HG03565 (cell line): Measurements from ENCODE around the gene EMC9.

Experiments used
- ATAC-seq: cut with Tn5 transposase; IDR thresholded peaks from one replicate; pipeline ENCODE4 v1.9.1; 2021; ENCODE audit warnings: mild to moderate bottlenecking, moderate library complexity; ENCODE audit not compliant: unreplicated experiment

Gene EMC9

DNA sequence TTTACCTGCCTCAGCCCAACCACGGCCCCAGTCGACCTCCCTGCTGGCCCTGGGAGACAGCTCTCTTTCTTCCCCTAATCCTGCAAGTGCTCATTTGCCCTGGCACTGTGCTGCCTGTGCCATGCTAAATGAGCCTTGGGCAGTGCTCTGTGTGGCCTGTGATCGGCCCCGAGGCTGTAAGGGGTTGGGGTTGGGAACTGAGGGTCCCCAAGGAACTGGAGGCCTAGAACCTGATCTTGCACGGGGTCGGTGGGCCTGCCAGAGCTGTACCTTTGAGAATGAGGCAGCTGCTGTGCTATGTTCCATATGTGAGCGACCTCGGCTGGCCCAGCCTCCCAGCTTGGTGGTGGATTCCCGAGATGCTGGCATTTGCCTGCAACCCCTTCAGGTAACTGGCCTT, 8.7 kb upstream of the EMC9 start:
- ATAC-seq = no peak

DNA sequence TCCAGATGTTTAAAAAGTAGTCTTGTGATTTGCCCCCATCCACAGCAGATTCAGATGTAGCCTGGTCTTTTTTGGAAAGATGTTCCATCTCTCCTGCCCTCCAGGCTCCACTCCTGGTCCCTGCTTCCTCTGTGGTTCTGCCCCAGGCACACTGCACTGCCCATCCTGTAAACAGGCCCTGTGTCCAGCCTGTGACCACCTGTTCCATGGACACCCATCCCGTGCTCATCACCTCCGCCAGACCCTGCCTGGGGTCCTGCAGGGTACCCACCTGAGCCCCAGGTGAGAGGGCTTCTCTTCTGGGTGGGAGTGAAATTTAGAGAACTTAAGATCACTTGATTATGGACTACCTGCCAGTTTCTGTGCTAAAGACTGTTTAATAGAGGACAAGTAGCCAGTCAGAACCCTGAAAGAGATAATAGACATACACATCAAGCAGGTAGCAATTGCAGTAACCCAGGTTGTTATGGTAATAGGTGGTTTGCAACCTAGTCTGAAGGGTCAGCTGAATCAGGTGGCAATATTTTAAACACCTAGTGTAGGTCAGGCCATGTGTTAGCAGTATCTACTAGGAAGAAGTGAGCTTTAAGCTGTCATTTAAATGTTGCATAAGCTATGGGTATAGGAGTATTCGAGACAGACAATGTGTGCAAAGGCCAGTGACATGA, 8.0 kb upstream of the EMC9 start:
- ATAC-seq = no peak

DNA sequence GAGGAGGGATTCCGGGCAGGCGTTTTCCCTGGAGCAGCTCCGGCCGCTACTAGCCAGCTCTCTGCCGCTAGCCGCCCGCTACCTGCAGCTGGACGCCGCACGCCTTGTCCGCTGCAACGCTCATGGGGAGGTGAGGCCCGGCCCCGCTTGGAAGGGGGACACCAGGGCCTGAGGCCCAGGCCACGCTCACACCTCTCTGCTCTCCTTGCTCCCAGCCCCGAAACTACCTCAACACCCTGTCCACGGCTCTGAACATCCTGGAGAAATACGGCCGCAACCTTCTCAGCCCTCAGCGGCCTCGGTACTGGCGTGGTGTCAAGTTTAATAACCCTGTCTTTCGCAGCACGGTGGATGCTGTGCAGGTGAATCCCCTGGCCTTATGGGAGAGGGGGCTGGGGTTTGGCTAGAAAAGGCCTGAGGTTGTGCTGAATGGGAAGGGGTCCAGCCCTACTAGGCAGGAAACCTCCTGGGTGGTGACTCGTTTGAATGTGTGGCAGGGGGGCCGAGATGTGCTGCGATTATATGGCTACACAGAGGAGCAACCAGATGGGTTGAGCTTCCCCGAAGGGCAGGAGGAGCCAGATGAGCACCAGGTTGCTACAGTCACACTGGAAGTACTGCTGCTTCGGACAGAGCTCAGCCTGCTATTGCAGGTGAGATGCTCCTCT, 6.5 kb upstream of the EMC9 start:
- ATAC-seq = no peak

DNA sequence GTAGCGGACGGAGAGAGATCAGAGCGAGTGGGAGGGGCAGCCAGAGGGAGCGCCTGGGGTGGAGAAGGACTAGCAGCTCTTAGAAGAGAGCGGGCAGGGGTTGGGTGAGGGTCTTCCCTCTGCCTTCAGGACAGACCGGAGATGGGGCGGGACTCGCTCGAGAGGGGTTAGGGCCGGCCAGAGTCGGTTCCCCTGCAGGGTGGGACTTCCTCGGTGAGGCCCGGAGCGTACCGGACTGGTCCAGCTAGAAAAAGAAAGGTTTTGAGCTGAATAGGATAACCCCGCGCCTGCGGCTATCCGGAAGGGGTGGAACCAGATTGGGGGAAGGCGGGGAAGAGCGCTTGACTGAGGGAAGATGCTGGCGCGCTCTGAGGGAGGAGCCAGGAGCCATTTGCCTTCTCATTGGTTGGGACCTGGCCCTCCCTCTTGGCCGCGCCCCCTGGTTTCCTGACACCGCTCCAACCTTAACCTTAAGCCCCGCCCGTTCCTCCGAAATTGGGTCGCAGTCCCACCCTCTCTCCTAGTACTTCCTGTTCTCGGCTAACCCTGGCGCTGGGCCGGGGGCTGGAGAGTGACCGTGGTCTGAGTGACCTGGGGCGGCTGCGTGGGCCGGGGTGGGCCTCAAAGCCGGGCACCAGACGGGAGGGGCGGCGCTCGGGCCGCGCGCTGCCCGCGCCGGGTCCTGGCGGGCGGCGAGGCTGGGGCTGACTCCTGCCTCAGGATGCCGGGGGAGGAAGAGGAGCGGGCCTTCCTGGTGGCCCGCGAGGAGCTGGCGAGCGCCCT, 5.8 kb upstream of the EMC9 start, which contains the start of gene RNF31:
Gene RNF31 (plus strand): TSS at position 521 of the 783 bp plus-strand sequence. CDS start 201 bp downstream, at position 722.
- peak; percentile 73 for ATAC-seq

DNA sequence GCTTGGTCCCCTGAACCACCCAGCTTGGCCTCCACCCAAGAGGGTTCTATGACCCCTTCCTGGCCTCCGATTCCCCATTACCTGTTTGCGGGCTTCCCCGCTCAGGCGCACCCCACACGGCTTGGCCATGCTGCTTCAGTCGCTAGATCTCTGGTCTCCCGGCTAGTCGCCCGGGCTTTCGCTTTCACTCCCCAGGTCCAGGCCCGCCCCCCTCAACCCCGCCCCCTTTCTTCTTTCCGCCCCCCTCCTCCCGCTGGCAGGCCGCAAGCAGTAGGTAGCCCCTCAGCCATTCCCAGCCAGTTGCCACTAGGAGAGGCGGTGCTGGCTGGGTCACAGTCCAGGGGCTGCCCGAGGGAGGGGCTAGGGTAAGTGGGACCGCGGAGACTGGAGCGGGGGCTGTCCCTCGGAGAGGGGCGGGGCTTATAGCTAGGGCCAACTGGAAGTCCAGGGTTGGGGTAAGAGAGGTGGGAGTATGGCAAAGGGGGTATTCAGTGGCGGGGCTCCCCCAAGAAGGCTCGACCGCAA, 5.1 kb upstream of the EMC9 start, which contains the start of gene PSME2:
Gene PSME2 (minus strand): TSS at position 158 of the 525 bp plus-strand sequence. CDS start 29 bp downstream, at position 129.
- ATAC-seq = peak; percentile 39

DNA sequence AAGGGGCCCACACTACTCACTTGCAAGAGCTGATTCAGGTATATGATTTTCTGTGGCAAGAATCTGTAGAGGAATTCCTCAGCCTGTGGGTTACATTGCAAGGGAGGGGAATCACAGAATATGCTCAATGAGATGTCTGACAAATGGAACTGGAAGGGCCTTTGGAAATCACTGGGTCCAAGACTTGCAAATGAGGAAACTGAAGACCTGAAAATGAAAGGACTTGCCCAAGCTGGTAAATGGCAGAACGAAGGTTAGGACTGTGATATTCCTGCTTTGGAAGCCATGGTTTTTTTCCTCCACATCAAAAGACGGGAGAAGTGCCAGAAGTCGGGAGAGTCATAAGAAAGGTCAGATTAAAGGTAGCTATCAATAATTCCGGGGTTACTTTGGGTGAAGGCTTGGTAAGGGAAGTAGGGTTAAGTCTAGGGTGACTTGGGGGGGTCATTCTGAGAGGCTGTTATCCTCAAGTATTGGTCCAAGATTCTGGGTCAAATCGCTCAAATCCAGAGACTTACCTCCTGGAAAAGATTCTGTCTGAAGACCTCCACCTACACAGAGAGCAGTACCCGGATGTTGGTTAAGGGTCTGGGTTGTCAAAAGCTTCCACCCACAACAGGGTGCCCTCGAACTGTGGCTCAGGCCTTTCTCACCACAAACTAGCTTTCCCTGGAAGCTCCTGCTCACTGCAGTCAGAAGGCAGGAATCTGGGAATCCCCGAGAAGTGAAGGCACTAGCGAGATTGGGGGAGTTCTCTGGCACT, 4.5 kb upstream of the EMC9 start:
- no peak for ATAC-seq

DNA sequence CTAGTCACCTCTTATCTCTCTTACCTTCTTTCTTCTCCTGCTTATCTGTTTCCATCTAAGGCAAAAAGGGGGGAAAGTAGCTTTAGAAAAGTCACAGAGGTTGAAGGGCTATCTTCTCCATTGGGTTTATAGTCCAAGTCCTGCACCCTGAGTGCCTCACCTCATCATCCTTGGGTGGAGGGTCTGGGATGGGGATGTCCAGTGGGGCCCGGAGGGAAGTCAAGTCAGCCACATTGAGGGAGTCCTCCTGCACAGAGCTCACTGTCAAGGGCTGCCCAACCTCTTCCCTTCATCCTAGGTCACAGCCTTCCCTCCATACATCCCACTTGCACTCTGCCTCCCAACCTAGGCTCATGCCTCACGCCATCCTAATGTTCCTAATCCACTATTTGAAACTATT, 3.8 kb upstream of the EMC9 start:
- ATAC-seq = no peak

DNA sequence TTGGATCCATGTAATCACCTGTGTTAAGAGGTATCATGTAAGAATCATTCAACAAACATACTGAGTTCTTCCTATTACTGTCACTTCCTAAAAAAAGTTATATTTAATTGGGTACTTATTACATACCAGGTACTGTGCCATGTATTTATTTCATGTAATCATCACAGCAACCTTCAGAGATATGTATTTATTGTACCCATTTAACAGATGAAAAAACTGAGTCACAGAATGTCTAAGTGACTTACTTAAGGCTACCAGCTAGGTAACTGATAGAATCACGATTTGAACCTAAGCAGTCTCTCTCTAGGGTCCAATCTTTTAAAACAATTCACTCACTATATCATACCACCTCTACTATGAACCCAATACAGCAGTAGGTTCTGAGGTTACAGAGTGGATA, 3.1 kb upstream of the EMC9 start:
- ATAC-seq = no peak

DNA sequence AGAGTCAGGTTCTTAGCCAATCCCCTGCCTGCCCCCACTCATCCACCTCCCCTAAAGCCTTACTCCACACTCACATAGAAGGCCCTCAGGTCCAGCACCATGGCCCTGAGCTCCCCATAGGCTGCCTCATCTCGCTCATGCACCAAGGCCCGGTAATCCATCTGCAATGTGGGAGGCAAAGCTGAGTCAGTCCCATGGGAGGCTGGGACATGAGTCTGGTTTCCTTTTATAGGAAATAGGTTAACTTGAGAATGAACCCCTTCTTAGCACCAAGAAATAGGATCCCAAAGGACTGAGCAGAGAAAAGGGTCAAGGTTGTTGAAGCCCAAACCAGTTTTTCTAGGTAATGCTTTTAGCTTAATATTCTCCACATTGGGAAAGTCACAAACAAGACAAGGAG, 2.1 kb upstream of the EMC9 start:
- ATAC-seq = no peak

DNA sequence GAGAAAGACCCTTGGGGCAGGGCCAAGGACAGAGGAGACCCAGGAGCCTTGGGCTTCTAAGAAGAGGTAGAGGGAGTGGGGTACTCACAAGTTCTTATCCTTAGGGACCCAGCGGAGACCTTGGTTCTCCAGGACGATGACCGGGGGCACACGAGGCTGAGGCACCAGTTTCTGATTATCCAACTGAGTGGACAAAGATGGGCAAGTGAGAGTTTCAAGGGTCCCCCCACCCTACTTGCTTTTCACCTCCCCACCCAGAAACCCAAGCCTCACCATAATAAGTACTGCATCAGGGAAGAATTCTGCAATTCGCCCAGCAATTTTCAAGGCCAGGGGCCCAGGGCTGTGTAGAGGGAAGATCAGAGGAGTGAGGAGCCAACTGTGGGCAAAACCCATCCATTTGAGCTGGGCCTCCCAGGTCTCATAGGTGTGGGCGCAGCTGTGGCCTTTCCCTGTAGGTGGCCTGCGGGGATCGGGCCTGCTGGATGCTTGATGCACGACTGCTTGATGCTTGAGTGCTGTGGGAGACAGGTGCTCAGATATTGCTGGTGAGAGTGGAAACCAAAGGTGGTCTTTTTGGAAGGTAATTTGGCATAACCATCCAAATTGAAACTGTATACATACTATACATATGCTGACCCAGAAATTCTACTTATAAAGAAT, 2.0 kb downstream of the EMC9 start:
- no peak for ATAC-seq

DNA sequence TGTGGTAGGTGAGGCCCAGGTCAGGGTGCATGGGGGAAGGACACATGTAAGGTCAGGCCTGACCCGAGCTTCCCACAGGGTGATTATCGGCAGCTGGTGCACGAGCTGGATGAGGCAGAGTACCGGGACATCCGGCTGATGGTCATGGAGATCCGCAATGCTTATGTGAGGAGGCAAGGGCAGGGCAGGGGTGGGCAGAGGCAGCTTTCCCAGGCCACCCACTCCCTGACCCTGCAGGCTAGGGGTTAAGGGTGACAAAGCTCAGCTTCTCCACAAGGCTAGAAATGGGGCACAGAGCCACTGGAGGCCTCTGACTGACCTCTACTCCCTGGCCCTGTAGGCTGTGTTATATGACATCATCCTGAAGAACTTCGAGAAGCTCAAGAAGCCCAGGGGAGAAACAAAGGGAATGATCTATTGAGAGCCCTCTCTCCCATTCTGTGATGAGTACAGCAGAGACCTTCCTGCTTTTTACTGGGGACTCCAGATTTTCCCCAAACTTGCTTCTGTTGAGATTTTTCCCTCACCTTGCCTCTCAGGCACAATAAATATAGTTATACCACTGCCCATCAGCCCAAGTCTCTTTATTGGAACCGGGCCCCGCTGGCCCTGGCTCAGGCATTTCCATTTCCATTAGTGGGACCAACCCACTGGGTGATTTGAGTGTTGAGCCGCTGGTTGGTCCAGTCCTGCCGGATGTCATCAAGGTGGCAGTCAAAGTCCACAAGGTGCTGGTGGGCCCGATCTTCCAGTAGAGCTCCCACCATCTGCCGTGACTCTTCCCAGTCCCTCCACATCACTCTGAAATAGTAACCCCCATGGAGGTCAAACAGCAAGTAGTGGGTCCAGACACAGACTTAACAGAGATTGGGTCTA, 2.8 kb downstream of the EMC9 start:
- no peak for ATAC-seq

DNA sequence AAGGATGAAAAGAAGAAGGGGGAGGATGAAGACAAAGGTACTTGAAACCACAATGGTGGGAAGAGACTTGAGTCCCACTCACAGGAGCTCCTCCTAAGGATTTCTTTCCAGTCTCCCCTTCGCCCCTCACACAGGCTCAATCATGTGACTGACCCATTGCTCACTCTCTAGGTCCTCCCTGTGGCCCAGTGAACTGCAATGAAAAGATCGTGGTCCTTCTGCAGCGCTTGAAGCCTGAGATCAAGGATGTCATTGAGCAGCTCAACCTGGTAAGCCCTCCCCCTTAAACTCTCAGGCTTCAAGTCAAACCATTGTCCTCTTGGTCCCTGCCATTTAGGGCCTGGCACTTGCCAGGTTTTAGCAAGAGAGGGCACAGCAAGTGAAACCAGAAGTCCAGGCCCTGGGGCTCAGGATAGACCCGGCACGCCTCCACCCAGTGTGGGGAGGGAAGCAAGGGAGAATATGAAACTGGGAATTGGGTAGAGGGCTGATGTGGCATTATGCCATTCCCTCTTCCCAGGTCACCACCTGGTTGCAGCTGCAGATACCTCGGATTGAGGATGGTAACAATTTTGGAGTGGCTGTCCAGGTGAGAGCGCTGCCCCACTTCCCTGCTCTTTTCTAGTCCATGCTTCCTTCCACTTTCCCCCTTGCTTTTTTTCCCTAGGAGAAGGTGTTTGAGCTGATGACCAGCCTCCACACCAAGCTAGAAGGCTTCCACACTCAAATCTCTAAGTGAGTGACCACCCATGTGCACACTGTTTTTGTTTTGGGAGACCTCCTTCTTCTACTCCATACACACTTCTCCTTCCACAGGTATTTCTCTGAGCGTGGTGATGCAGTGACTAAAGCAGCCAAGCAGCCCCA, 3.6 kb downstream of the EMC9 start:
- no peak for ATAC-seq

DNA sequence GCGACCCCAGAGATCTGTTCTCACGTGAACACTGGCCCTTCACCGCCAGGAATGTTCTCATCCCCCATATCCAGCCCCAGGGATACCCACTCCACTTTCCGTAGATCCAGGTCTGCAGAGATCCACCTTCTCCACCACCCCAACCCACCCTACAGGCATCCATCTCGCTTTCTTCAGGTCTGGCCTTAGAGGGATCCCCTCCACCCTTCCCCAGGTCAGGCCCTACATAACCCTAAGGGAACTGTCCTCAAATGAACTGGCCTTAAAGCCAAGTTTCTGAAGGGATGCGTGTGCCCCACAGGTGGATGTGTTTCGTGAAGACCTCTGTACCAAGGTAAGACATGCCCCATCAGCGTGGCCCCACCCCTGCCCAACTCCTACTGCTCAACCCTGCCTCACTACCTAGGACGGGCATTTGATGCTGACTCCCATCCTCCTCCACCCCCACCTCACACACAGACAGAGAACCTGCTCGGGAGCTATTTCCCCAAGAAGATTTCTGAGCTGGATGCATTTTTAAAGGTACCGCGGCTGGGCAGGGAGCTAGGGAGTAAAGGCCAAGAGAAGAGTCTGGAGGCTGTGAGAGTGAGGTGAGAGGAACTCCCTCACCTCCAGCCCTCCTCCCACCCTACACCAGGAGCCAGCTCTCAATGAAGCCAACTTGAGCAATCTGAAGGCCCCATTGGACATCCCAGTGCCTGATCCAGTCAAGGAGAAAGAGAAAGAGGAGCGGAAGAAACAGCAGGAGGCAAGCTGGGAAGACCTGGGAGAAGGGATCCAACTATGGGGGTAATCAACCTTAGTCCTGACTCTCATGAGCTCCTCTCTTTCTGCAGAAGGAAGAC, 4.5 kb downstream of the EMC9 start:
- ATAC-seq = no peak

DNA sequence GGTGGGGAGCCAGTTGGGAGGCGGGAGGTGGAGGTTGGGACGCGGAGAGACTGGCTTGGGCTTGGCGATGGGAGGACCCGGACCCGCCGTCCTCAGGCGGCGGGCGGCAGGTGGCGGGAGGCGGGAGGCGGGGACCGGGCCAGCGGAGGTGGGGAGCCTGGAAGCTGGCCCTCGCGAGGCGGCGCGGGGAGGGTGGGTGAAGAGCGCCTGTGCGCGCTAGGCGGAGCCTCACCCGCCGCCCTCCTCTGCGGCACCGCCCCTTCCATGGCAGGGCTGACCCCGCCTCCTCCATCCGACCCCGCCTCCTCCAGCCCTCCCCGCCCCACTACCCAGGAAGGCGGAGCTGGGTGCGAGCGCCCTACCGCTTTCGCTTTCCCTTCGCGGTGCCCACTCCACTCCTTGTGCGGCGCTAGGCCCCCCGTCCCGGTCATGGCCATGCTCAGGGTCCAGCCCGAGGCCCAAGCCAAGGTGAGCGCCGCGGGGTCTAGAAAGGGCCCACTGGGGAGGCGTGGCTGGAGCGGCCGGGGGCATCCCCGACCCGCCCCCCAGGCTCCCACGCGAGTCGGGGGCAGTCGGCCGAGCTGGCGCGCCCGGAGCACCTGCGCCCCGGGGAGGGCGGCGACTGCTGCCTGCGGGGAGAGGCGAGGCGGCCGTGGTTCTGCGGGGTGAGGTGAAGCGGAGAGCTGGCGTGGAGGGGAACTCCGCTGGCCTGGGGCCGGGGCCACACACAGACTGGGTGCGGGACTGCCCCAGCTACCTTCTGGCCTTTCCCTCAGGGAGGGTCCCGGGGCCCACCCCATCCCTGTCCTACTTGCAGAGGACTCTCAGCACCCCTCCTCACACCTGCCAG, 5.3 kb downstream of the EMC9 start, which contains the start of gene PSME1:
Gene PSME1 (plus strand): TSS at position 361 of the 850 bp plus-strand sequence. CDS start 69 bp downstream, at position 430.
- ATAC-seq = peak; percentile 64

DNA sequence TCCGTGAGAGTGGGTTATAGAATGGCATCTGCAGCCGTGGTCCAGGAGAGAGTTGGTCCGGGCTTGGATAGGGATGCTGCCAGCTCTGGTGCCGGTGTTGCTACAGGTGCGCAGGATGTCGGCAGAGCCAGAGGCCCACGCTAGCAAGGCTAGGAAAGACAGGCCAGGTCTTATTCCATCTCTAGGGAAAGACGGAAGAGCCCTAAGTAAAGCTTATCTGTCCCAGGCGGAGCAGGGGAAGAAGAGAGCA, 5.9 kb downstream of the EMC9 start:
- no peak for ATAC-seq

DNA sequence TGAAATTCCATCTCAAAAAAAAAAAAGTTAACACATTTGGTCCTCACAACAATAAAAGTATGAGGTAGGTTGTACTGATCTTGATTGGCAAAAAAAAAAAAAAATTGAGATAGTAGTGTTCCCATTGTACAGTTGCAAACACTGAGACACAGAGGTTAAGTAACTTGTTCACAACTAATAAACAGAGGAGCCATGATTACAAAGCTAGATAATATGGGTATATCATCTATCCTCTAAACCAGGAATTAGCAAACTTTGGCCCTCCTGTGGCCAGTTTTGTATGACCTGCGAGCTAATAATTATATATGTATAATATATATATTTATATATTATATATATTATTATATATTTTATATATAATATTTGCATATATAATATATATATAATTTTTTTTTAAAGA, 7.7 kb downstream of the EMC9 start:
- ATAC-seq = no peak

DNA sequence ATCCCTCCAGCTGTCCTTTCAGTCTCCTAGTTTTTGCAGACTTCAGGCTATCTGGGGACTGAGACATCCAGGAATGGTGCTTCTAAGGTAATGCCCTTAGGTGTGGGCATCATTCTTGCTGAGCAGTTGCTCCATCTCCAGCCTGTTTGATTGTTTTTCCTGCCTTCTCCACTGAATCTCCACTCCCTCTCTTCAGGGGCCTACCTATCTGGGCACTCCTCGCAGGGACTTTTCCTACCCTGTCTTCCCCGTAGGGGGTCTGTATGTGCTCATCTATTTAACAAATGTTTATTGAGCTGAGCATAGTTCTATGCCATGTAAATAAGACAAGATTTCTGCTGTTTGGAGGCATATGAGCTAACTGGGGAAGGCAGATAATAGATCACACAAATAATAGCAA, 8.4 kb downstream of the EMC9 start:
- no peak for ATAC-seq
